ENCODE measurements around the gene NRG4. TPM values are rescaled to one million over a fixed set of nuclear protein-coding genes. Genes with fewer than 3 reads are reported as not detected.
A peak's percentile ranks its signal among the peaks of the same experiment; 100 is the strongest.
"Not testable (repeated sequence)": the region's sequence is repeated elsewhere in the genome, so short reads cannot be mapped to it uniquely, and the experiment has no call there.

Gene NRG4
- total RNA-seq, 1 donor from 2014 or later = 0.93 TPM

GRCh38 chr15:76058714-76059319, 46.6 kb upstream of the NRG4 start:
- ChIA-PET CTCF (interaction anchor here (1.0 to 7.9 kb wide), 3 partner anchors 39 to 133 kb away, joined by 3 to 101 read pairs (median 3); no protein-coding TSS in a partner anchor), POLR2A (interaction anchor here (0.6 to 1.2 kb wide), 2 partner anchors 33 to 155 kb away, joined by 3 to 5 read pairs; partner anchors contain the start of gene FBXO22)
- no peaks in the 10 kb centered on the region for H3K9me3 Mint-ChIP-seq
- ATAC-seq (ENCODE audit: low read depth) (no peak), DNase-seq (no peak)
- no peaks in the 10 kb centered on the region for H3K36me3 Mint-ChIP-seq (ENCODE audit: low read depth)
- TF ChIP-seq CTCF (IDR thresholded peaks at IDR 0.05) = no peak
- peak overlapping the region; percentile 46 for H3K27ac Mint-ChIP-seq
- H3K4me3 Mint-ChIP-seq = peak overlapping the region; percentile 74
- peaks cover 20% of the 10 kb centered on the region for H3K27me3 Mint-ChIP-seq
- peaks cover 46% of the 10 kb centered on the region for H3K4me1 Mint-ChIP-seq
- intact Hi-C loops (cut with micrococcal nuclease) = loop anchor here (10.0 kb wide), 1 partner anchor 324 kb away; no protein-coding TSS in a partner anchor

- ChIA-PET POLR2A (interaction anchor here (0.7 to 0.9 kb wide), 3 partner anchors 89 to 835 kb away, joined by 3 read pairs; no protein-coding TSS in a partner anchor), CTCF (interaction anchor here (0.7 to 7.9 kb wide), 8 partner anchors 8 to 681 kb away, joined by 3 to 101 read pairs (median 3); no protein-coding TSS in a partner anchor)
- no peak for TF ChIP-seq CTCF (IDR thresholded peaks at IDR 0.05)
- peak overlapping the region; percentile 61 for H3K4me3 Mint-ChIP-seq
- H3K4me1 Mint-ChIP-seq = peaks cover 46% of the 10 kb centered on the region
- DNase-seq (no peak), ATAC-seq (ENCODE audit: low read depth) (peak; percentile 62)
- H3K27me3 Mint-ChIP-seq = peaks cover 10% of the 10 kb centered on the region
- peak overlapping the region; percentile 82 for H3K27ac Mint-ChIP-seq
- H3K9me3 Mint-ChIP-seq = no peaks in the 10 kb centered on the region
- intact Hi-C loops (cut with micrococcal nuclease) = loop anchor here (1.0 to 10.0 kb wide), 5 partner anchors 82 to 323 kb away; partner anchors contain the start of genes FBXO22 and UBE2Q2
- H3K36me3 Mint-ChIP-seq (ENCODE audit: low read depth) = no peaks in the 10 kb centered on the region
These were observed 45.2 kb upstream of the NRG4 start for GRCh38 chr15:76057332-76058000.

- ChIA-PET POLR2A (interaction anchor here (0.5 to 0.9 kb wide), 4 partner anchors 90 to 1623 kb away, joined by 3 to 5 read pairs (median 3); partner anchors contain the start of gene SEMA7A), CTCF (interaction anchor here (0.7 to 7.9 kb wide), 6 partner anchors 9 to 681 kb away, joined by 3 to 101 read pairs (median 4); no protein-coding TSS in a partner anchor)
- peak overlapping the region; percentile 61 for H3K4me3 Mint-ChIP-seq
- H3K36me3 Mint-ChIP-seq (ENCODE audit: low read depth) = no peaks in the 10 kb centered on the region
- peaks cover 6% of the 10 kb centered on the region for H3K27me3 Mint-ChIP-seq
- intact Hi-C loops (cut with micrococcal nuclease) = loop anchor here (1.0 to 10.0 kb wide), 5 partner anchors 82 to 322 kb away; partner anchors contain the start of genes FBXO22 and UBE2Q2
- peak overlapping the region; percentile 82 for H3K27ac Mint-ChIP-seq
- ATAC-seq (ENCODE audit: low read depth) = peak; percentile 81
- H3K4me1 Mint-ChIP-seq = peaks cover 42% of the 10 kb centered on the region
- H3K9me3 Mint-ChIP-seq = no peaks in the 10 kb centered on the region
- no peak for DNase-seq
- no peak for TF ChIP-seq CTCF (IDR thresholded peaks at IDR 0.05)
These were observed 44.7 kb upstream of the NRG4 start for GRCh38 chr15:76056931-76057330.

- intact Hi-C loops (cut with micrococcal nuclease) = loop anchor here (10.0 kb wide), 1 partner anchor 319 kb away; no protein-coding TSS in a partner anchor
- H3K27ac Mint-ChIP-seq; H3K4me3 Mint-ChIP-seq; ATAC-seq (ENCODE audit: low read depth); POLR2A ChIA-PET; H3K27me3 Mint-ChIP-seq; CTCF ChIA-PET; H3K9me3 Mint-ChIP-seq; H3K36me3 Mint-ChIP-seq (ENCODE audit: low read depth); DNase-seq: not testable (repeated sequence)
- H3K4me1 Mint-ChIP-seq = peaks cover 29% of the 10 kb centered on the region
These were observed 42.0 kb upstream of the NRG4 start for GRCh38 chr15:76054201-76054600.

- ChIA-PET POLR2A (no interaction called here), CTCF (no interaction called here)
- intact Hi-C loops (cut with micrococcal nuclease) = no loop called here
- H3K36me3 Mint-ChIP-seq (ENCODE audit: low read depth) = peaks cover 3% of the 10 kb centered on the region
- DNase-seq (no peak), ATAC-seq (ENCODE audit: low read depth) (no peak)
- H3K4me3 Mint-ChIP-seq = no peak overlapping the region
- TF ChIP-seq CTCF (IDR thresholded peaks at IDR 0.05) = no peak
- no peaks in the 10 kb centered on the region for H3K4me1 Mint-ChIP-seq
- peaks cover 28% of the 10 kb centered on the region for H3K9me3 Mint-ChIP-seq
- no peak overlapping the region for H3K27ac Mint-ChIP-seq
- H3K27me3 Mint-ChIP-seq = peaks cover 14% of the 10 kb centered on the region
These were observed 26.3 kb upstream of the NRG4 start for GRCh38 chr15:76038512-76038911.

Data from activated B cell treated with CpG ODN at 0.5 μM for 24 hours (primary cell).